Naive thymus-derived CD8-positive, alpha-beta T cell (primary cell): ENCODE data around the gene UBL3. TPM values are rescaled to one million over a fixed set of nuclear protein-coding genes. Genes with fewer than 3 reads are reported as not detected.

ENCODE experiments used
- ATAC-seq, 2 donors: fragments of 150-1000 bp; cut with Tn5 transposase in 1 of 2; sonication (Bioruptor Pico), chemical (Tn5 transposase) in 1 of 2; 1 replicate in 1 of 2; 2 replicates in 1 of 2; pipeline ENCODE4 v1.10.0; 2021; ENCODE audit warnings: mild to moderate bottlenecking in 2 of 2, moderate library complexity in 2 of 2
- POLR2A ChIA-PET: fragments of 350-600 bp; sonication (Branson Sonifier 250); formaldehyde crosslinking; loops from one replicate; lab custom pipeline; 2021; ENCODE audit warnings: antibody characterized with exemption; lab: Charles Lee
- DNase-seq, 10 donors: peaks; one replicate each; pipeline versions ENCODE4 v3.0.0 to v3.0.0-alpha.2; 2020 to 2022
- H3K27ac Mint-ChIP-seq, 10 donors: one replicate each; pipeline ENCODE4 v1.8.0; 2020 to 2022; ENCODE audit warnings: mild to moderate bottlenecking in 10 of 10, mixed read lengths in 10 of 10, moderate library complexity in 4 of 10, inconsistent platforms in 1 of 10
- H3K27me3 Mint-ChIP-seq, 5 donors: one replicate each; pipeline ENCODE4 v1.8.0; 2021 to 2022; ENCODE audit warnings: mixed read lengths in 5 of 5
- H3K36me3 Mint-ChIP-seq, 3 donors: one replicate each; pipeline ENCODE4 v1.8.0; 2020 to 2022; ENCODE audit warnings: mixed read lengths in 3 of 3, mild to moderate bottlenecking in 2 of 3, inconsistent platforms in 1 of 3
- H3K4me1 Mint-ChIP-seq, 4 donors: one replicate each; pipeline ENCODE4 v1.8.0; 2021 to 2022; ENCODE audit warnings: mixed read lengths in 4 of 4
- H3K4me3 Mint-ChIP-seq, 10 donors: one replicate each; pipeline ENCODE4 v1.8.0; 2020 to 2022; ENCODE audit warnings: mild to moderate bottlenecking in 10 of 10, mixed read lengths in 10 of 10, moderate library complexity in 6 of 10, inconsistent platforms in 1 of 10
- H3K9me3 Mint-ChIP-seq, 9 donors: one replicate each; pipeline ENCODE4 v1.8.0; 2020 to 2022; ENCODE audit warnings: mixed read lengths in 9 of 9, mild to moderate bottlenecking in 3 of 9, inconsistent platforms in 1 of 9, moderate library complexity in 1 of 9
- polyA plus RNA-seq, 3 donors: library from polyadenylated mRNA; unstranded; fragments of 300-500 nt; fragmentation: Illumina TruSeq; gene quantifications; one replicate each; pipeline ENCODE4 v1.2.3, GENCODE V29; 2021
- total RNA-seq, 8 experiments: library from RNA in 2 of 8; stranded (reverse) in 2 of 8; gene quantifications; one replicate each; pipeline ENCODE4 v1.2.3 and lab custom pipeline; 2021 to 2026

The UBL3 gene
- total RNA-seq (10 to 100 TPM; 37.8 to 37.9 TPM), polyA plus RNA-seq (10 to 100 TPM; 26.5 to 39.2 (median 26.8) TPM), total RNA-seq (lab: John Stamatoyannopoulos, UW) (42.6 to 94.3 (median 63.5) reads per million in 6 experiments)

- peak; percentile 84 to 89 for ATAC-seq
- peak; percentile 88 to 97 (median 92) for DNase-seq
- POLR2A ChIA-PET: interaction anchor here (0.5 to 5.7 kb wide), 22 partner anchors 16 to 767 kb away, joined by 3 to 69 read pairs (median 5); partner anchors contain the start of genes SLC7A1 and USPL1
- Mint-ChIP-seq H3K27ac (peak within 1 kb of the TSS; percentile 89 to 100 (median 100)), H3K4me1 (peaks cover 17 to 40% (median 28%) of the 10 kb centered on the region in 4 donors), H3K4me3 (peak within 1 kb of the TSS; percentile 91 to 99 (median 96)), H3K9me3 (no peaks in the 10 kb centered on the region), H3K27me3 (no peaks in the 10 kb centered on the region), H3K36me3 (no peaks in the 10 kb centered on the region)
These were observed at the start of gene UBL3 for GRCh38 chr13:29850213-29850898. Gene UBL3, minus strand, starts transcription at chr13:29850617. Its CDS starts 1,079 bp downstream, at chr13:29849538.

GRCh38 chr13:29897102-29897501, 46.7 kb upstream of the UBL3 start:
- ATAC-seq: no peak

GRCh38 chr13:29893438-29893837, 43.0 kb upstream of the UBL3 start:
- no peaks in the 10 kb centered on the region for H3K9me3 Mint-ChIP-seq
- no peak for ATAC-seq
- POLR2A ChIA-PET: no interaction called here

More at GRCh38 chr13:29897102-29897501, 46.7 kb upstream of the UBL3 start:
- no peaks in the 10 kb centered on the region for H3K9me3 Mint-ChIP-seq
- no peak for DNase-seq
- H3K36me3 Mint-ChIP-seq: no peaks in the 10 kb centered on the region
- H3K4me3 Mint-ChIP-seq: no peak overlapping the region
- POLR2A ChIA-PET: no interaction called here
- H3K27ac Mint-ChIP-seq: no peak overlapping the region
- peaks cover 4 to 11% (median 6%) of the 10 kb centered on the region in 4 donors for H3K4me1 Mint-ChIP-seq
- no peaks in the 10 kb centered on the region for H3K27me3 Mint-ChIP-seq

GRCh38 chr13:29892151-29892550, 41.7 kb upstream of the UBL3 start:
- DNase-seq (no peak), ATAC-seq (no peak)
- no peak overlapping the region for H3K27ac Mint-ChIP-seq
- H3K9me3 Mint-ChIP-seq: no peaks in the 10 kb centered on the region
- H3K36me3 Mint-ChIP-seq: no peaks in the 10 kb centered on the region
- no peak overlapping the region for H3K4me3 Mint-ChIP-seq
- peaks cover 0 to 8% (median 4%) of the 10 kb centered on the region in 4 donors for H3K4me1 Mint-ChIP-seq
- no peaks in the 10 kb centered on the region for H3K27me3 Mint-ChIP-seq
- POLR2A ChIA-PET: no interaction called here

More at GRCh38 chr13:29893438-29893837, 43.0 kb upstream of the UBL3 start:
- peaks cover 0 to 6% (median 3%) of the 10 kb centered on the region in 4 donors for H3K4me1 Mint-ChIP-seq
- H3K27me3 Mint-ChIP-seq: no peaks in the 10 kb centered on the region
- no peaks in the 10 kb centered on the region for H3K36me3 Mint-ChIP-seq
- no peak overlapping the region for H3K27ac Mint-ChIP-seq
- no peak for DNase-seq
- H3K4me3 Mint-ChIP-seq: no peak overlapping the region

- no peak overlapping the region for H3K27ac Mint-ChIP-seq
- no peak overlapping the region for H3K4me3 Mint-ChIP-seq
- no peaks in the 10 kb centered on the region for H3K9me3 Mint-ChIP-seq
- no peak for DNase-seq
- no peaks in the 10 kb centered on the region for H3K36me3 Mint-ChIP-seq
- no peak for ATAC-seq
- peaks cover 2 to 12% (median 9%) of the 10 kb centered on the region in 4 donors for H3K4me1 Mint-ChIP-seq
- H3K27me3 Mint-ChIP-seq: no peaks in the 10 kb centered on the region
- POLR2A ChIA-PET: no interaction called here
These were observed 38.7 kb upstream of the UBL3 start for GRCh38 chr13:29889111-29889510.

GRCh38 chr13:29888306-29888705, 37.9 kb upstream of the UBL3 start:
- H3K27me3 Mint-ChIP-seq: no peaks in the 10 kb centered on the region
- POLR2A ChIA-PET: no interaction called here
- H3K36me3 Mint-ChIP-seq: no peaks in the 10 kb centered on the region
- DNase-seq (no peak), ATAC-seq (no peak)
- H3K9me3 Mint-ChIP-seq: no peaks in the 10 kb centered on the region
- no peak overlapping the region for H3K4me3 Mint-ChIP-seq
- H3K27ac Mint-ChIP-seq: peak overlapping the region in 2 of 10 donors; percentile 27 to 29
- H3K4me1 Mint-ChIP-seq: peaks cover 2 to 12% (median 8%) of the 10 kb centered on the region in 4 donors

GRCh38 chr13:29887686-29888085, 37.3 kb upstream of the UBL3 start:
- Mint-ChIP-seq H3K4me3 (no peak overlapping the region), H3K9me3 (no peaks in the 10 kb centered on the region), H3K4me1 (peaks cover 2 to 12% (median 8%) of the 10 kb centered on the region in 4 donors), H3K36me3 (no peaks in the 10 kb centered on the region), H3K27ac (peak overlapping the region in 2 of 10 donors; percentile 4 to 29), H3K27me3 (no peaks in the 10 kb centered on the region)
- DNase-seq (no peak), ATAC-seq (no peak)
- POLR2A ChIA-PET: no interaction called here

- Mint-ChIP-seq H3K9me3 (no peaks in the 10 kb centered on the region), H3K4me3 (no peak overlapping the region), H3K4me1 (peaks cover 2 to 12% (median 8%) of the 10 kb centered on the region in 4 donors), H3K27me3 (no peaks in the 10 kb centered on the region), H3K27ac (peak overlapping the region in 2 of 10 donors; percentile 29 to 37), H3K36me3 (no peaks in the 10 kb centered on the region)
- POLR2A ChIA-PET: no interaction called here
- ATAC-seq (no peak), DNase-seq (no peak)
These were observed 36.7 kb upstream of the UBL3 start for GRCh38 chr13:29887030-29887557.

- DNase-seq (no peak), ATAC-seq (peak in 1 of 2 donors; percentile 65)
- no peaks in the 10 kb centered on the region for H3K36me3 Mint-ChIP-seq
- POLR2A ChIA-PET: no interaction called here
- no peaks in the 10 kb centered on the region for H3K9me3 Mint-ChIP-seq
- H3K27me3 Mint-ChIP-seq: no peaks in the 10 kb centered on the region
- no peak overlapping the region for H3K4me3 Mint-ChIP-seq
- H3K27ac Mint-ChIP-seq: peak overlapping the region in 3 of 10 donors; percentile 4 to 50 (median 15)
- peaks cover 2 to 12% (median 8%) of the 10 kb centered on the region in 4 donors for H3K4me1 Mint-ChIP-seq
These were observed 36.0 kb upstream of the UBL3 start for GRCh38 chr13:29886446-29886845.

- POLR2A ChIA-PET: no interaction called here
- ATAC-seq: no peak
- Mint-ChIP-seq H3K36me3 (no peaks in the 10 kb centered on the region), H3K4me3 (no peak overlapping the region), H3K27ac (peak overlapping the region in 2 of 10 donors; percentile 15 to 50), H3K27me3 (no peaks in the 10 kb centered on the region), H3K4me1 (peaks cover 2 to 12% (median 8%) of the 10 kb centered on the region in 4 donors), H3K9me3 (no peaks in the 10 kb centered on the region)
- DNase-seq: no peak
These were observed 35.6 kb upstream of the UBL3 start for GRCh38 chr13:29885989-29886388.

GRCh38 chr13:29884671-29885430, 34.4 kb upstream of the UBL3 start:
- H3K4me3 Mint-ChIP-seq: no peak overlapping the region
- ATAC-seq (no peak), DNase-seq (no peak)
- peaks cover 2 to 12% (median 8%) of the 10 kb centered on the region in 4 donors for H3K4me1 Mint-ChIP-seq
- no peaks in the 10 kb centered on the region for H3K9me3 Mint-ChIP-seq
- POLR2A ChIA-PET: no interaction called here
- no peak overlapping the region for H3K27ac Mint-ChIP-seq
- H3K27me3 Mint-ChIP-seq: no peaks in the 10 kb centered on the region
- no peaks in the 10 kb centered on the region for H3K36me3 Mint-ChIP-seq

GRCh38 chr13:29883941-29884518, 33.6 kb upstream of the UBL3 start:
- H3K4me3 Mint-ChIP-seq: no peak overlapping the region
- no peaks in the 10 kb centered on the region for H3K36me3 Mint-ChIP-seq
- DNase-seq (no peak), ATAC-seq (no peak)
- POLR2A ChIA-PET: no interaction called here
- H3K9me3 Mint-ChIP-seq: no peaks in the 10 kb centered on the region
- no peaks in the 10 kb centered on the region for H3K27me3 Mint-ChIP-seq
- no peak overlapping the region for H3K27ac Mint-ChIP-seq
- peaks cover 2 to 12% (median 8%) of the 10 kb centered on the region in 4 donors for H3K4me1 Mint-ChIP-seq
